OCI-LY3 (cell line): ENCODE data around the gene BCL11B.

ENCODE experiments used
- H2AFZ ChIP-seq: fragments of 200-600, 300-600 bp; shearing (Covaris generic); 2 replicates; pipeline ENCODE4 v1.6.0; 2014; ENCODE audit warnings: antibody characterized with exemption, low read depth, low read length
- H3K27ac ChIP-seq: fragments of 200-600, 300-600 bp; sonication (generic); 2 replicates; pipeline ENCODE4 v1.5.1; 2014; ENCODE audit warnings: mild to moderate bottlenecking, low read length, moderate library complexity, mixed read lengths
- H3K27me3 ChIP-seq: fragments of 200-600, 300-600 bp; sonication (generic); 2 replicates; pipeline ENCODE4 v1.6.1; 2014; ENCODE audit warnings: low read depth, low read length, mixed read lengths
- H3K36me3 ChIP-seq: fragments of 200-600, 300-600 bp; sonication (generic); replicated peaks from 2 replicates; pipeline ENCODE3; 2014; ENCODE audit warnings: low read depth, low read length, mixed read lengths
- H3K4me1 ChIP-seq: fragments of 300-600, 200-600 bp; sonication (generic); 2 replicates; pipeline ENCODE4 v1.6.1; 2014; ENCODE audit warnings: low read length, mixed read lengths
- H3K4me2 ChIP-seq: fragments of 200-600, 300-600 bp; sonication (generic); 2 replicates; pipeline ENCODE4 v1.6.1; 2014; ENCODE audit warnings: low read length, mixed read lengths
- H3K4me3 ChIP-seq: fragments of 300-600, 200-600 bp; sonication (generic); 2 replicates; pipeline ENCODE4 v1.5.1; 2014; ENCODE audit warnings: antibody characterized with exemption, mild to moderate bottlenecking, low read length, moderate library complexity
- H3K79me2 ChIP-seq: fragments of 300-600, 200-600 bp; shearing (Covaris generic); 2 replicates; pipeline ENCODE4 v1.6.1; 2014; ENCODE audit warnings: mild to moderate bottlenecking, low read length, mixed read lengths
- H3K9ac ChIP-seq: fragments of 300-600, 200-600 bp; shearing (Covaris generic); 2 replicates; pipeline ENCODE4 v1.6.0; 2014; ENCODE audit warnings: mild to moderate bottlenecking, low read length, moderate library complexity
- H3K9me3 ChIP-seq: fragments of 200-600, 300-600 bp; shearing (Covaris generic); 2 replicates; pipeline ENCODE4 v1.6.1; 2014; ENCODE audit warnings: low read length, mixed read lengths; ENCODE audit not compliant: insufficient read depth
- H4K20me1 ChIP-seq: fragments of 200-600, 300-600 bp; sonication (generic); 2 replicates; pipeline ENCODE4 v1.6.1; 2016; ENCODE audit warnings: low read length, mixed read lengths; ENCODE audit not compliant: insufficient read depth
- CTCF ChIP-seq: fragments of 200-600, 300-600 bp; sonication (generic); IDR thresholded peaks from 2 replicates; pipeline ENCODE4 v1.5.1; 2014; ENCODE audit warnings: antibody characterized with exemption, low read length, low read depth
- EZH2phosphoT487 ChIP-seq: fragments of 200-600 bp; shearing (Covaris generic); IDR thresholded peaks from 2 replicates; pipeline ENCODE4 v1.6.1; 2018; ENCODE audit warnings: antibody characterized with exemption, mixed run types, low read depth

Gene BCL11B

GRCh38 chr14:99134516-99135046 is 137.4 kb downstream of the BCL11B start:
- H2AFZ ChIP-seq: no peak overlapping the region
- no peak for TF ChIP-seq EZH2phosphoT487
- no peak for TF ChIP-seq CTCF
- H3K79me2 ChIP-seq: no peaks in the 10 kb centered on the region
- H3K9me3 ChIP-seq: no peaks in the 10 kb centered on the region
- no peak overlapping the region for H3K27ac ChIP-seq
- H3K4me3 ChIP-seq: no peak overlapping the region
- H3K9ac ChIP-seq: no peak overlapping the region
- H4K20me1 ChIP-seq: no peaks in the 10 kb centered on the region
- no peaks in the 10 kb centered on the region for H3K27me3 ChIP-seq
- H3K4me2 ChIP-seq: no peak overlapping the region
- H3K4me1 ChIP-seq: 0 out of 2 replicates have a peak, but pooled peaks cover 3% of the 10 kb centered on the region
- no peaks in the 10 kb centered on the region for H3K36me3 ChIP-seq

GRCh38 chr14:99133636-99134515 is 138.1 kb downstream of the BCL11B start:
- TF ChIP-seq CTCF: no peak
- TF ChIP-seq EZH2phosphoT487: no peak
- no peak overlapping the region for H3K4me3 ChIP-seq
- H3K79me2 ChIP-seq: no peaks in the 10 kb centered on the region
- no peak overlapping the region for H3K4me2 ChIP-seq
- H3K27me3 ChIP-seq: no peaks in the 10 kb centered on the region
- no peak overlapping the region for H3K9ac ChIP-seq
- H3K27ac ChIP-seq: no peak overlapping the region
- H3K9me3 ChIP-seq: no peaks in the 10 kb centered on the region
- no peaks in the 10 kb centered on the region for H4K20me1 ChIP-seq
- H3K36me3 ChIP-seq: no peaks in the 10 kb centered on the region
- 0 out of 2 replicates have a peak, but pooled peaks cover 3% of the 10 kb centered on the region for H3K4me1 ChIP-seq
- no peak overlapping the region for H2AFZ ChIP-seq

- TF ChIP-seq EZH2phosphoT487 (no peak), CTCF (no peak)
- Histone ChIP-seq H3K9me3 (no peaks in the 10 kb centered on the region), H3K9ac (no peak overlapping the region), H3K27me3 (no peaks in the 10 kb centered on the region), H3K4me3 (no peak overlapping the region), H3K4me1 (0 out of 2 replicates have a peak, but pooled peaks cover 3% of the 10 kb centered on the region), H3K27ac (no peak overlapping the region), H2AFZ (no peak overlapping the region), H4K20me1 (no peaks in the 10 kb centered on the region), H3K79me2 (no peaks in the 10 kb centered on the region), H3K4me2 (no peak overlapping the region), H3K36me3 (no peaks in the 10 kb centered on the region)
Measured at GRCh38 chr14:99132821-99133635, 139.0 kb downstream of the BCL11B start.
